GM23338 (cell line): Measurements from ENCODE around the gene ITGA1. TPM values are rescaled to one million over a fixed set of nuclear protein-coding genes. Genes with fewer than 3 reads are reported as not detected.

ENCODE experiments used
- ATAC-seq: fragments of 200-7000 bp; cut with Tn5 transposase; 3 replicates; pipeline ENCODE4 v1.9.1; 2020
- DNase-seq: peaks from one replicate; pipeline ENCODE4 v3.0.0-alpha.2; 2015; ENCODE audit warnings: low spot score
- H2AFZ ChIP-seq: fragments of 200-600 bp; sonication (generic); 2 replicates; pipeline ENCODE4 v1.8.0; 2016; ENCODE audit warnings: antibody characterized with exemption, mild to moderate bottlenecking, moderate library complexity
- H3F3A ChIP-seq: fragments of 200-600 bp; sonication (generic); replicated peaks from 2 replicates; pipeline ENCODE4 v1.8.0; 2017; ENCODE audit warnings: antibody characterized with exemption, mixed run types, low read depth
- H3K27ac ChIP-seq: fragments of 200-600 bp; sonication (generic); 2 replicates; pipeline ENCODE4 v1.6.1; 2016; ENCODE audit warnings: low read depth
- H3K27me3 ChIP-seq: fragments of 200-600 bp; sonication (generic); 2 replicates; pipeline ENCODE4 v1.8.0; 2016; ENCODE audit warnings: mild to moderate bottlenecking, mixed run types, moderate library complexity; ENCODE audit not compliant: insufficient read depth
- H3K36me3 ChIP-seq: fragments of 200-600 bp; sonication (generic); 2 replicates; pipeline ENCODE4 v1.8.0; 2016; ENCODE audit warnings: mild to moderate bottlenecking; ENCODE audit not compliant: insufficient read depth
- H3K4me1 ChIP-seq: fragments of 200-600 bp; sonication (generic); 2 replicates; pipeline ENCODE4 v1.8.0; 2016; ENCODE audit warnings: mild to moderate bottlenecking, moderate library complexity; ENCODE audit not compliant: insufficient read depth
- H3K4me2 ChIP-seq: fragments of 200-600 bp; sonication (generic); 2 replicates; pipeline ENCODE4 v1.7.1; 2017; ENCODE audit warnings: mixed run types
- H3K4me3 ChIP-seq: fragments of 200-600 bp; sonication (generic); 2 replicates; pipeline ENCODE4 v1.6.1; 2016; ENCODE audit warnings: mixed run types
- H3K79me2 ChIP-seq: fragments of 200-600 bp; sonication (generic); replicated peaks from 2 replicates; pipeline ENCODE4 v1.8.0; 2017; ENCODE audit warnings: mild to moderate bottlenecking; ENCODE audit not compliant: insufficient read depth
- H3K9me2 ChIP-seq: fragments of 200-600 bp; sonication (generic); 2 replicates; pipeline ENCODE4 v1.8.0; 2017; ENCODE audit not compliant: insufficient read depth
- H4K20me1 ChIP-seq: fragments of 200-600 bp; sonication (generic); replicated peaks from 2 replicates; pipeline ENCODE4 v1.8.0; 2017; ENCODE audit warnings: mild to moderate bottlenecking; ENCODE audit not compliant: insufficient read depth
- H3K27ac Mint-ChIP-seq: 2 replicates; pipeline ENCODE4 v1.8.0; 2020; ENCODE audit warnings: inconsistent platforms, mild to moderate bottlenecking, moderate library complexity, mixed read lengths
- H3K27me3 Mint-ChIP-seq: 3 replicates; pipeline ENCODE4 v1.8.0; 2022; ENCODE audit warnings: low read depth, mild to moderate bottlenecking, moderate library complexity, mixed read lengths, inconsistent platforms; ENCODE audit not compliant: insufficient read depth, poor library complexity
- H3K36me3 Mint-ChIP-seq: 3 replicates; pipeline ENCODE4 v1.8.0; 2021; ENCODE audit warnings: low read depth, mild to moderate bottlenecking, inconsistent platforms, moderate library complexity, mixed read lengths
- H3K4me1 Mint-ChIP-seq: 3 replicates; pipeline ENCODE4 v1.8.0; 2020; ENCODE audit warnings: mild to moderate bottlenecking, inconsistent platforms, mixed read lengths
- H3K4me3 Mint-ChIP-seq: 3 replicates; pipeline ENCODE4 v1.8.0; 2021; ENCODE audit warnings: moderate library complexity, mild to moderate bottlenecking, inconsistent platforms, mixed read lengths
- H3K9me3 Mint-ChIP-seq: 3 replicates; pipeline ENCODE4 v1.8.0; 2020; ENCODE audit warnings: moderate library complexity, mild to moderate bottlenecking, inconsistent platforms, mixed read lengths
- CREB1 ChIP-seq: fragments of 250-450 bp; sonication (Bioruptor Pico); IDR thresholded peaks from 2 replicates; pipeline ENCODE4 v1.5.0; 2020; ENCODE audit warnings: low read depth, mild to moderate bottlenecking, moderate library complexity
- ETS1 ChIP-seq: IDR thresholded peaks from 2 replicates; pipeline ENCODE4 v1.6.1; 2016; ENCODE audit warnings: antibody characterized with exemption
- EZH2 ChIP-seq: fragments of 200-600 bp; sonication (generic); IDR thresholded peaks from one replicate; pipeline ENCODE4 v1.8.0; 2017; ENCODE audit warnings: antibody characterized with exemption, mild to moderate bottlenecking, low read depth; ENCODE audit not compliant: unreplicated experiment
- EZH2phosphoT487 ChIP-seq: fragments of 200-600 bp; sonication (generic); IDR thresholded peaks from one replicate; pipeline ENCODE4 v1.8.1; 2018; ENCODE audit warnings: antibody characterized with exemption; ENCODE audit not compliant: unreplicated experiment
- NANOG ChIP-seq: IDR thresholded peaks from 2 replicates; pipeline ENCODE4 v1.6.1; 2016; ENCODE audit warnings: antibody characterized with exemption, borderline replicate concordance
- STAT1 ChIP-seq: IDR thresholded peaks from one replicate; pipeline ENCODE4 v1.6.1; 2016; ENCODE audit warnings: antibody characterized with exemption; ENCODE audit not compliant: unreplicated experiment
- ZNF114 ChIP-seq: fragments of 250-450 bp; sonication (Bioruptor Pico); IDR thresholded peaks from 2 replicates; pipeline ENCODE4 v1.5.0; 2020; ENCODE audit warnings: mild to moderate bottlenecking, moderate library complexity
- ZNF331 ChIP-seq: fragments of 250-450 bp; sonication (Bioruptor Pico); IDR thresholded peaks from 2 replicates; pipeline ENCODE4 v1.5.0; 2020; ENCODE audit warnings: low read depth, mild to moderate bottlenecking, moderate library complexity
- polyA plus RNA-seq: library from polyadenylated mRNA; unstranded; fragments of >200 nt; fragmentation: Nextera tagmentation; extraction: Ambion mirVana; gene quantifications from 2 replicates; pipeline ENCODE4 v1.2.1, GENCODE V29; 2016
- total RNA-seq: library from RNA; depleted of rRNA; stranded (reverse); fragments of >200 nt; shearing (Covaris generic); gene quantifications from 2 replicates; pipeline ENCODE4 v1.2.3, GENCODE V29; 2014
- TF ChIP-seq, protein P1 (sequence below): IDR thresholded peaks from one replicate; pipeline ENCODE4 v1.6.1; 2018; ENCODE audit warnings: antibody characterized with exemption; ENCODE audit not compliant: unreplicated experiment

The ITGA1 gene
- total and polyA plus RNA-seq, 2 experiments from 2014 or later: 1.8 to 4.9 TPM

DNA sequence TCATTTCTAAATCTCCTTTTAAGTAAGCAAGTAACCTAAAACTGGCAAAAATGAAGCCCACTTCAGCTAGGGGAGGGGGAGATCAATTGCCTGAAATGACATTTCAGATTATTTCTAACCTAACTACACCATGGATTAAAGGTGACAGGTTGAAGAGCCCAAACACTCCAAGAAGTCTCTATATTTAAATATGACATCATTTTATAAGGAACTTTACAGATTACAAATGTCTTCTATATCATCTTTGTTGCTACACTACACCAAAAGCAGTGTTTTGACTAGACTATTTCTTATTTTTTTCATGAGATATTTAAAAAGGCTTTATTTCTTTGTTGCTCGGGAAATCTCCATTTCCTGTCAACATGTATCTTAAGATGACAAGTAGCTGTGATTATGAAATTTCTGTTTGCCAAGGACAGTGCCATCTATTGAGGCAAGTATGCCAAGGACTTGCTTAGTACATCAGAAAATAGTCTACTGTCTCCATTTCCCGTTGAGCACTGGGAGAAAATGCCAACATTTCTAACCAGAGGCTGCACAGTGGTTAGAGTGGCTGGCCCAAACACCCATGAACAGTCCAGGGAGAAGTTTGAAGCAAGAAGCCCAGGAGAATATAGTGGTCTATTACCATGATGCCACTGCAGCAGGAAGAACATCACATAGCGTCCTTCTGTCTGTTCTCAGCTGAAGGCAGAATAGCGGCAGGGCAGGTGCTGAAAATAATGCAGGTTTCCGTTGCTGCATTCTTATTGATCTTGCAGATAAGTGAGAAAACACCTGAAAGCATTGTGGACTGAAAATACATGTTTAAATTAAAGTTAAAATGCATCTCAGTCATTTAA lies 108.1 kb downstream of the ITGA1 start:
- ATAC-seq: no peak
- H3K4me2 ChIP-seq: no peak overlapping the region
- H3K4me3 ChIP-seq: no peak overlapping the region
- no peaks in the 10 kb centered on the region for H3K36me3 ChIP-seq
- H3K9me2 ChIP-seq: no peaks in the 10 kb centered on the region
- H3K27ac ChIP-seq: no peak overlapping the region
- no peaks in the 10 kb centered on the region for H3K27me3 Mint-ChIP-seq
- no peaks in the 10 kb centered on the region for H3K79me2 ChIP-seq
- no peak overlapping the region for H3K4me3 Mint-ChIP-seq
- H3K36me3 Mint-ChIP-seq: no peaks in the 10 kb centered on the region
- H3K4me1 ChIP-seq: no peaks in the 10 kb centered on the region
- H3K27ac Mint-ChIP-seq: no peak overlapping the region
- H3F3A ChIP-seq: no peaks in the 10 kb centered on the region
- H3K4me1 Mint-ChIP-seq: 0 out of 3 replicates have a peak, but pooled peaks cover 2% of the 10 kb centered on the region
- DNase-seq: no peak
- TF ChIP-seq EZH2 (no peak), ZNF331 (no peak)
- H2AFZ ChIP-seq: no peak overlapping the region
- no peaks in the 10 kb centered on the region for H3K9me3 Mint-ChIP-seq
- H4K20me1 ChIP-seq: no peaks in the 10 kb centered on the region
- H3K27me3 ChIP-seq: no peaks in the 10 kb centered on the region

GRCh38 chr5:52896534-52897237 lies 109.0 kb downstream of the ITGA1 start:
- Histone ChIP-seq H3K4me2 (no peak overlapping the region), H3K9me2 (no peaks in the 10 kb centered on the region), H3K36me3 (no peaks in the 10 kb centered on the region), H2AFZ (no peak overlapping the region), H3K27me3 (no peaks in the 10 kb centered on the region), H3F3A (no peaks in the 10 kb centered on the region), H4K20me1 (no peaks in the 10 kb centered on the region), H3K4me3 (no peak overlapping the region), H3K79me2 (no peaks in the 10 kb centered on the region), H3K27ac (no peak overlapping the region), H3K4me1 (no peaks in the 10 kb centered on the region)
- 0 out of 3 replicates have a peak, but pooled peaks cover 2% of the 10 kb centered on the region for H3K4me1 Mint-ChIP-seq
- H3K36me3 Mint-ChIP-seq: no peaks in the 10 kb centered on the region
- no peaks in the 10 kb centered on the region for H3K9me3 Mint-ChIP-seq
- no peak for TF ChIP-seq STAT1
- TF ChIP-seq ZNF331: no peak
- no peak for TF ChIP-seq ZNF114 (CRISPR knock-in tag)
- TF ChIP-seq CREB1 (CRISPR knock-in tag): no peak
- TF ChIP-seq, protein P1, sequence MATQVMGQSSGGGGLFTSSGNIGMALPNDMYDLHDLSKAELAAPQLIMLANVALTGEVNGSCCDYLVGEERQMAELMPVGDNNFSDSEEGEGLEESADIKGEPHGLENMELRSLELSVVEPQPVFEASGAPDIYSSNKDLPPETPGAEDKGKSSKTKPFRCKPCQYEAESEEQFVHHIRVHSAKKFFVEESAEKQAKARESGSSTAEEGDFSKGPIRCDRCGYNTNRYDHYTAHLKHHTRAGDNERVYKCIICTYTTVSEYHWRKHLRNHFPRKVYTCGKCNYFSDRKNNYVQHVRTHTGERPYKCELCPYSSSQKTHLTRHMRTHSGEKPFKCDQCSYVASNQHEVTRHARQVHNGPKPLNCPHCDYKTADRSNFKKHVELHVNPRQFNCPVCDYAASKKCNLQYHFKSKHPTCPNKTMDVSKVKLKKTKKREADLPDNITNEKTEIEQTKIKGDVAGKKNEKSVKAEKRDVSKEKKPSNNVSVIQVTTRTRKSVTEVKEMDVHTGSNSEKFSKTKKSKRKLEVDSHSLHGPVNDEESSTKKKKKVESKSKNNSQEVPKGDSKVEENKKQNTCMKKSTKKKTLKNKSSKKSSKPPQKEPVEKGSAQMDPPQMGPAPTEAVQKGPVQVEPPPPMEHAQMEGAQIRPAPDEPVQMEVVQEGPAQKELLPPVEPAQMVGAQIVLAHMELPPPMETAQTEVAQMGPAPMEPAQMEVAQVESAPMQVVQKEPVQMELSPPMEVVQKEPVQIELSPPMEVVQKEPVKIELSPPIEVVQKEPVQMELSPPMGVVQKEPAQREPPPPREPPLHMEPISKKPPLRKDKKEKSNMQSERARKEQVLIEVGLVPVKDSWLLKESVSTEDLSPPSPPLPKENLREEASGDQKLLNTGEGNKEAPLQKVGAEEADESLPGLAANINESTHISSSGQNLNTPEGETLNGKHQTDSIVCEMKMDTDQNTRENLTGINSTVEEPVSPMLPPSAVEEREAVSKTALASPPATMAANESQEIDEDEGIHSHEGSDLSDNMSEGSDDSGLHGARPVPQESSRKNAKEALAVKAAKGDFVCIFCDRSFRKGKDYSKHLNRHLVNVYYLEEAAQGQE: no peak
- no peak for TF ChIP-seq NANOG
- no peak for TF ChIP-seq EZH2
- TF ChIP-seq ETS1: no peak
- no peak for TF ChIP-seq EZH2phosphoT487
- peaks cover 2% of the 10 kb centered on the region for H3K27me3 Mint-ChIP-seq
- H3K27ac Mint-ChIP-seq: no peak overlapping the region
- ATAC-seq (no peak), DNase-seq (no peak)
- no peak overlapping the region for H3K4me3 Mint-ChIP-seq
